Colonic mucosa (tissue), 4 donors: ENCODE data around the gene STK31. TPM values are rescaled to one million over a fixed set of nuclear protein-coding genes. Genes with fewer than 3 reads are reported as not detected.
"Not testable (repeated sequence)": the region's sequence is repeated elsewhere in the genome, so short reads cannot be mapped to it uniquely, and the experiment has no call there.

ENCODE experiments used
- DNase-seq: peaks from one replicate; pipeline ENCODE4 v3.0.0-alpha.2; 2020
- H3K27ac ChIP-seq: fragments of 200-600 bp; one replicate; pipeline ENCODE4 v1.8.0; 2021
- H3K27me3 ChIP-seq: fragments of 200-600 bp; one replicate; pipeline ENCODE4 v1.8.0; 2021
- H3K36me3 ChIP-seq: fragments of 200-600 bp; one replicate; pipeline ENCODE4 v1.8.0; 2021
- H3K4me1 ChIP-seq: fragments of 200-600 bp; one replicate; pipeline ENCODE4 v1.8.0; 2021; ENCODE audit warnings: mild to moderate bottlenecking
- H3K4me3 ChIP-seq: fragments of 200-600 bp; one replicate; pipeline ENCODE4 v1.8.0; 2021
- H3K9ac ChIP-seq, 2 donors: one replicate each; pipeline ENCODE4 v1.7.0; 2013; ENCODE audit warnings: control low read depth in 2 of 2, low read depth in 2 of 2, low read length in 2 of 2
- H3K9me3 ChIP-seq: fragments of 200-600 bp; one replicate; pipeline ENCODE4 v1.8.0; 2021
- intact Hi-C: fragments of 100-400 bp; cut with DNase I; formaldehyde crosslinking; loops from one replicate; pipeline ENCODE4 v1.14.1; 2022
- total RNA-seq, 2 donors: library from RNA; stranded (reverse); fragmentation: NEBNext Ultra II Directional in 1 of 2; extraction: Animal tissue kit (Norgen Biotek cat#: 25700) in 1 of 2; gene quantifications; one replicate each; pipeline ENCODE4 v1.2.1, GENCODE V29; 2021
- TF ChIP-seq, protein P1 (sequence below): fragments of 200-600 bp; IDR thresholded peaks from one replicate; pipeline ENCODE4 v1.8.0; 2022; ENCODE audit warnings: antibody characterized with exemption, mild to moderate bottlenecking
- donor health status: healthy.
- donor health status: DM: no; HTN: no; CAD: no.
- donor health status: DM: no; HTN: no; CAD: no.

The STK31 gene
- total RNA-seq, 2 donors from 2014 or later, result 0.77 to 0.96 TPM

- Histone ChIP-seq H3K9me3 (no peaks in the 10 kb centered on the region), H3K36me3 (no peaks in the 10 kb centered on the region), H3K9ac (no peak overlapping the region), H3K27me3 (no peaks in the 10 kb centered on the region), H3K4me1 (no peaks in the 10 kb centered on the region), H3K4me3 (no peak overlapping the region), H3K27ac (no peak overlapping the region)
- no peak for DNase-seq
- intact Hi-C loops, result no loop called here
- TF ChIP-seq, protein P1, sequence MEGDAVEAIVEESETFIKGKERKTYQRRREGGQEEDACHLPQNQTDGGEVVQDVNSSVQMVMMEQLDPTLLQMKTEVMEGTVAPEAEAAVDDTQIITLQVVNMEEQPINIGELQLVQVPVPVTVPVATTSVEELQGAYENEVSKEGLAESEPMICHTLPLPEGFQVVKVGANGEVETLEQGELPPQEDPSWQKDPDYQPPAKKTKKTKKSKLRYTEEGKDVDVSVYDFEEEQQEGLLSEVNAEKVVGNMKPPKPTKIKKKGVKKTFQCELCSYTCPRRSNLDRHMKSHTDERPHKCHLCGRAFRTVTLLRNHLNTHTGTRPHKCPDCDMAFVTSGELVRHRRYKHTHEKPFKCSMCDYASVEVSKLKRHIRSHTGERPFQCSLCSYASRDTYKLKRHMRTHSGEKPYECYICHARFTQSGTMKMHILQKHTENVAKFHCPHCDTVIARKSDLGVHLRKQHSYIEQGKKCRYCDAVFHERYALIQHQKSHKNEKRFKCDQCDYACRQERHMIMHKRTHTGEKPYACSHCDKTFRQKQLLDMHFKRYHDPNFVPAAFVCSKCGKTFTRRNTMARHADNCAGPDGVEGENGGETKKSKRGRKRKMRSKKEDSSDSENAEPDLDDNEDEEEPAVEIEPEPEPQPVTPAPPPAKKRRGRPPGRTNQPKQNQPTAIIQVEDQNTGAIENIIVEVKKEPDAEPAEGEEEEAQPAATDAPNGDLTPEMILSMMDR, result no peak
Measured at GRCh38 chr7:23765943-23766342, 55.9 kb downstream of the STK31 start.

DNA sequence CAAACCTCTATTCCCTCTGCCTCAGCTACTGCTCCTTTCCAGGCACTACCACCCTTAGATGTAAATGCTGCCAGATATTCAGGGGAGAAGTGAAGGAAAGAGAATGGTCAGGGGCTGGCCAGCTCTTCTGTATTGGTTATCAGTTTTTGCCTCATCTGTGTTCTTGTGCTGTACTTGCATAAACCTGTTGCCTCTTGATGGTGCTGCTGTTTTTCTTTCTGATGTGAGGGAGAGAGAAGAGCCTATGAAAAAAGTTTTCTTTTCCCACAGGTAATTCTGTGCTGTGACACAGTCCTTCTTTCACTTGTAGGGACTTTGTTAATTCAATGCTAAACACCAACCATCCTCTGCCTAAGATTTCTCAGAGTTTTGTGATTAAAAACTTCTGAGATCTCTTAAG, 57.5 kb downstream of the STK31 start:
- Histone ChIP-seq H3K36me3 (no peaks in the 10 kb centered on the region), H3K4me1 (no peaks in the 10 kb centered on the region), H3K27ac (no peak overlapping the region), H3K9me3 (no peaks in the 10 kb centered on the region), H3K27me3 (no peaks in the 10 kb centered on the region), H3K4me3 (no peak overlapping the region), H3K9ac (no peak overlapping the region)
- DNase-seq, result no peak
- intact Hi-C loops, result no loop called here
- TF ChIP-seq, protein P1, result no peak

DNA sequence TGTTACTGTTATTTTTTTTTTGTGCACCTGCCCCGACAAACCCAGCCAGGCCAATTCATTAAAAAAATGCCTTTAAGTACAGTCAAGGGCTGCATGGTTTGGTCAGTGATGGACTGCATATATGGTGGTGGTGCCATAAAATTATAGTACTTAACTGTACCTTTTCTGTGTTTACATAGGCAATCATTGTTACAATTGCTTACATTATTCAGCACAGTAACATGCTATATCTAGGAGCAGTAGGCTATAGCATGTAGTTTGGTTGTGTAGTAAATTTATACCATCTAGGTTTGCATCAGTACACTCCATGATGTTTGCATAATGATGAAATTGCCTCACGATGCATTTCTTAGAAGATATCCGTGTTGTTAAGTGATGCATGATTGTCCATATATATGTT, 58.0 kb downstream of the STK31 start:
- DNase-seq, result no peak
- H3K4me3 ChIP-seq, result no peak overlapping the region
- intact Hi-C loops, result no loop called here
- H3K27me3 ChIP-seq, result no peaks in the 10 kb centered on the region
- TF ChIP-seq, protein P1, result no peak
- no peaks in the 10 kb centered on the region for H3K36me3 ChIP-seq
- no peaks in the 10 kb centered on the region for H3K9me3 ChIP-seq
- no peak overlapping the region for H3K27ac ChIP-seq
- H3K9ac ChIP-seq, result no peak overlapping the region
- H3K4me1 ChIP-seq, result no peaks in the 10 kb centered on the region

DNA sequence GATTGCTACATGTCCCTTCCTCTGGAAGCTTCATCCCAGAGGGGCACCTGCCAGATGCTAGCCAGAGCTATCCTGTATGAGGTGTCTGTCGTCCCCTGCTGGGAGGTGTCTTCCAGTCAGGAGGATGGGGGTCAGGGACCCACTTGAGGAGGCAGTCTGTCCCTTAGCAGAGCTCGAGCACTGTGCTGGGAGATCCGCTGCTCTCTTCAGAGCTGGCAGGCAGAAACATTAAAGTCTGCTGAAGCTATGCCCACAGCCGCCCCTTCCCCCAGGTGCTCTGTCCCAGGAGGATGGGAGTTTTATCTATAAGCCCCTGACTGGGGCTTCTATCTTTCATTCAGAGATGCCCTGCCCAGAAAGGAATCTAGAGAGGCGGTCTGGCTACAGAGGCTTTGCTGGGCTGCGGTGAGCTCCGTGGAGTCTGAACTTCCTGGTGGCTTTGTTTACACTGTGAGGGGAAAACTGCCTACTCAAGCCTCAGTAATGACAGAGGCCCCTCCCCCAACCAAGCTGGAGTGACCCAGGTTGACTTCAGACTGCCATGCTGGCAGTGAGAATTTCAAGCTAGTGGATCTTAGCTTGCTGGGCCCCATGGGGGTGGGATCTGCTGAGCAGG, 69.3 kb downstream of the STK31 start:
- H3K4me3 ChIP-seq, H3K9me3 ChIP-seq, intact Hi-C loops, H3K27me3 ChIP-seq, H3K9ac ChIP-seq, DNase-seq, H3K4me1 ChIP-seq, H3K36me3 ChIP-seq, H3K27ac ChIP-seq: not testable (repeated sequence)

DNA sequence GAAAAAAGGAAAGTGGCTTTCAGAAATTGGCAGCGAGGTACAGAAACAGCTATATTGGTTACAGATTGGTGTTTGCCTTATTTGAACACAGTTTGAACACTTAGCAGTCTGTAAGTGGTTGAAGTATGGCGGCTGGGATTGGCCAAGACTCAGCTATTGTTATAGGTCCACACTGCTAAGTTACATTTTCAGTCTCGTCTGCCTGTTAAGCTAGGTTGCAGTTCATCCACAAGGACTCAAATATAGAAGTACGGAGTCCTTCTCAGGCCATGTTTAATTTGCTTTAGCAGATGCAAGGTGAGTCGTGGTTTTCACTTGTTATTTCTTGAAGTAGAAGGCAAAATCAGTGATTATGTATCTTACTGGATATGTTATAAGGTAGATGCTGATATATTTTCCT, 73.1 kb downstream of the STK31 start:
- TF ChIP-seq, protein P1, result no peak
- Histone ChIP-seq H3K36me3 (no peaks in the 10 kb centered on the region), H3K4me1 (no peaks in the 10 kb centered on the region), H3K9me3 (no peaks in the 10 kb centered on the region), H3K9ac (no peak overlapping the region), H3K27me3 (no peaks in the 10 kb centered on the region), H3K4me3 (no peak overlapping the region), H3K27ac (no peak overlapping the region)
- DNase-seq, result no peak
- intact Hi-C loops, result no loop called here

DNA sequence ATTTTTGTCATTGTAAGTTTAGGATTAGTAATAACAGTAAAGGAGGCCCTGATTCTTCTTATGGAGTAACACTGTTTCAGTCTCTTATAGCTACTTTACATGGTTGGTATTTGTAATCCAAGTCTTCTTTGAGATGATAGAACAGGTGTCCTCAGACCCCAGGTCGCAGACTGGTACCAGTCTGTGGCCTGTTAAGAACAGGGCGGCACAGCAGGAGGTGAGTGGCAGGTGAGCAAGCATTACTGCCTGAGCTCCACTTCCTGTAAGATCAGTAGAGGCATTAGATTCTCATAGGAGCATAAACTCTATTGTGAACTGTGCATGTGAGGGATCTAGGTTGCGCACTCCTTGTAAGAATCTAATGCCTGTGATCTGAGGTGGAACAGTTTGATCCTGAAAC, 77.3 kb downstream of the STK31 start:
- H3K9me3 ChIP-seq, result no peaks in the 10 kb centered on the region
- H3K9ac ChIP-seq, result no peak overlapping the region
- intact Hi-C loops, result no loop called here
- no peaks in the 10 kb centered on the region for H3K4me1 ChIP-seq
- no peak overlapping the region for H3K4me3 ChIP-seq
- TF ChIP-seq, protein P1, result no peak
- no peak for DNase-seq
- H3K36me3 ChIP-seq, result no peaks in the 10 kb centered on the region
- no peaks in the 10 kb centered on the region for H3K27me3 ChIP-seq
- no peak overlapping the region for H3K27ac ChIP-seq
